HG03565 (cell line): ENCODE measurements around the gene HSD3B7.
"Not testable (repeated sequence)": the region's sequence is repeated elsewhere in the genome, so short reads cannot be mapped to it uniquely, and the experiment has no call there.

Source experiments
- ATAC-seq: cut with Tn5 transposase; IDR thresholded peaks from one replicate; pipeline ENCODE4 v1.9.1; 2021; ENCODE audit warnings: mild to moderate bottlenecking, moderate library complexity; ENCODE audit not compliant: unreplicated experiment

The HSD3B7 gene

GRCh38 chr16:31017756-31018155 is 32.7 kb downstream of the HSD3B7 start:
- not testable (repeated sequence) for ATAC-seq

- ATAC-seq = no peak
Measured at GRCh38 chr16:31020536-31020935, 35.5 kb downstream of the HSD3B7 start.

DNA sequence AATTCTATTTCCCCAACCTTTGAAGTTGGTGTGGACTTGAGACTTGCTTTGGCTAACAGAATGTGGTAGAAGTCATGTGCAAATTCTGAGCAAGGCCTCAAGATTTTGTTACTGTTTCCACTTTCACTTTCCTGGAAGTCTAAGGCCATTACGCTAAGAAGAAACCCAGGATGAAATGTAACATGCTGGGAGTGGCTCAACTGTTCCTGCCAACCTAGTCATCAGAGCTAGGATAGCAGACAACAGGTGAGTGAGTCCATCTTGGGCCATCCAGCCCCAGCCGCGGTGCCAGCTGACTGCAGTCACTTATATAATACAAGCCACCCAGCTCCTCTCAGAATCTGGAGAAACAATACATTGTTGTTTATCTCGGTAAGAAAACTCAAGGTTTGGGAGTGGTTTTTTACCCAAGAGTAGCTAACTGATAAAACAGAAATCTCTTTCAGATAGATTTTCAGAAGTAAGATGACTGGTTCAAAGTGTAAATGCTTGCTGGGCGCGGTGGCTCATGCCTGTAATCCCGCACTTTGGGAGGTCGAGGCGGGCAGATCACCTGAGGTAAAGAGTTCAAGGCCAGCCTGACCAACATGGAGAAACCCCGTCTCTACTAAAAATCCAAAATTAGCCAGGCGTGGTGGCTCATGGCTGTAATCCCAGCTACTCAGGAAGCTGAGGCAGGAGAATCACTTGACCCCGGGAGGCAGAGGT is 37.7 kb downstream of the HSD3B7 start:
- ATAC-seq = no peak

- no peak for ATAC-seq
Measured at GRCh38 chr16:31023252-31023602, 38.2 kb downstream of the HSD3B7 start.

GRCh38 chr16:31023627-31024226 is 38.7 kb downstream of the HSD3B7 start:
- ATAC-seq = no peak

DNA sequence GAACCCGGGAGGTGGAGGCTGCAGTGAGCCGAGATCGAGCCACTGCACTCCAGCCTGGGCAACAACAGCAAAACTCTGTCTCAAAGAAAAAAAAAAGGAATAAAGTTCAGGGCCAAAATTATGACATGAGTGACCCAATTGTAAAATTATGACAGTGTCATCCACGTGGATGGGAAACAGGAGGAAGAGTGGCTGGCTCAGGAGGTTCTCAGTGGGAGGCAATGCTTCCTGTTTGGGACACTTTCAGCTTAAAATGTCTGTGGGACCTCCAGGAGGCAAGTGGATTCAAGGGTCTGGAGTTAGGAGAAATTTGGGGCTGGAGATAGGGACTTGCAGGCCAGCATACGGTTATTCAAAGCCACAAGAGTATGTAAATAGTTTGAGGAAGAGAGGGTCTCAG is 40.3 kb downstream of the HSD3B7 start:
- no peak for ATAC-seq

GRCh38 chr16:31029272-31029671 is 44.3 kb downstream of the HSD3B7 start:
- ATAC-seq = no peak

DNA sequence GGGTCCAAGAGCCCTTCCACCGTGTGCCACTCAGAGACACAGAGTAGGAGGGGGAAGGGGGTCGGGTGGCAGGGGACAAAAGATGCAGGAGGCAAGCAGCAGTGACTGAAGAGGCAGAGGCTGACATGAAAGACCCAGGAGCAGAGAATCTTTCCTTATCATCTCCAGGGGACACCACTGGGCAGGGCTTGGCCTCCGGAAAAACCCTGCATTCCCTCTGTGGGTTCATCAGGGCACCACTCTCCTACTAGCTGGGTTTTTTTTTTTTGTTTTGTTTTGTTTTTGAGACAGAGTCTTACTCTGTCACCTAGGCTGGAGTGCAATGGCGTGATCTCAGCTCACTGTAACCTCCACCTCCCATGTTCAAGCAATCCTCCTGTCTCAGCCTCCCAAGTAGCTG is 46.3 kb downstream of the HSD3B7 start:
- ATAC-seq = no peak

DNA sequence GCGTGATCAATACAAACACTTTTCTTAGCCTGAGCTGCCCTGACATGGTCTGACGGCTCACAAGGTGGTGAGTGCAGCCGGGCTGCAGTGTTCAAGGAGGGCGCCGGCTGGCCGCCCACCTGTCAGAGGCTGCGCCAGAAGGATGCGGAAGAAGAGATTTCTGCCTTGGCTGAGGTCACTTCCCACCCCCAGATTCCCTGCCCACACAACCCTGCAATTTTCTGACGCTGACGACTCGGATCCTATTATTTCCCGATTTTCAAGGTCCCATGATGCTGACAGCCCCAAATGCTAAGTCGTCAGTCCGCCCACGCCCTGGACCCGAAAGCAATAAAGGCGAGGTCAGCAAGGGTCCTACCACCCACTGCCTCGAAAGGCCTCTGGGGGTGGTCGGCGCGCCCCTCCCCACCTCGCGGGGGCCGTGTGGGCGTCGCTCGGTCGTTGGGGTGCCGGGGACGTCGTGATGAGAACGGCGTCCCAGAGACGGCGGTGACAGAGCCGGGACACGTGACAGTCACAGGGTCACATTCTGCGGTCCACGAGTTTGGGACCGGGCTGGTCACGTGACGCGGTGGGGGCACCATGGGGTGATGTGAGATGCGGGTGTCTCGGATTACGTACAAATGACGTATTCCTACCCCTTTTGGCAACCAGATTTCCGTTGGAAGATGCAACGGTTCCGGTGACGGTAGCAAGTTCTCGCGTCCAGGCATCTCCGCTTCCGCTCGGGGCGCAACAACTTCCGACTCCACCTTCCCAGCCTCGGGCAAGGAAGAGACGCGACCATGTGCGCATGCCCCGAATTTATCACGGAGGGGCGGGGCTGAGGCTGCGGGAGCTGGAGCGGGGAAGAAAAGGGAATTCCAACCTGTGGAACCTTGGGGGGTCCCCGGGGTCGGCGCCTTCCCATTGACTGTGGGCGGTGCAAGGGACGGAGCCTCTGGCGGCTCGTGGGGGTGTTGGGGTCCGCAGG is 48.0 kb downstream of the HSD3B7 start, which contains the start of gene STX4:
STX4 (plus strand) TSS at position 823 of the 973 bp plus-strand sequence. CDS start 248 bp downstream, outside the sequence.
- peak; percentile 75 for ATAC-seq

DNA sequence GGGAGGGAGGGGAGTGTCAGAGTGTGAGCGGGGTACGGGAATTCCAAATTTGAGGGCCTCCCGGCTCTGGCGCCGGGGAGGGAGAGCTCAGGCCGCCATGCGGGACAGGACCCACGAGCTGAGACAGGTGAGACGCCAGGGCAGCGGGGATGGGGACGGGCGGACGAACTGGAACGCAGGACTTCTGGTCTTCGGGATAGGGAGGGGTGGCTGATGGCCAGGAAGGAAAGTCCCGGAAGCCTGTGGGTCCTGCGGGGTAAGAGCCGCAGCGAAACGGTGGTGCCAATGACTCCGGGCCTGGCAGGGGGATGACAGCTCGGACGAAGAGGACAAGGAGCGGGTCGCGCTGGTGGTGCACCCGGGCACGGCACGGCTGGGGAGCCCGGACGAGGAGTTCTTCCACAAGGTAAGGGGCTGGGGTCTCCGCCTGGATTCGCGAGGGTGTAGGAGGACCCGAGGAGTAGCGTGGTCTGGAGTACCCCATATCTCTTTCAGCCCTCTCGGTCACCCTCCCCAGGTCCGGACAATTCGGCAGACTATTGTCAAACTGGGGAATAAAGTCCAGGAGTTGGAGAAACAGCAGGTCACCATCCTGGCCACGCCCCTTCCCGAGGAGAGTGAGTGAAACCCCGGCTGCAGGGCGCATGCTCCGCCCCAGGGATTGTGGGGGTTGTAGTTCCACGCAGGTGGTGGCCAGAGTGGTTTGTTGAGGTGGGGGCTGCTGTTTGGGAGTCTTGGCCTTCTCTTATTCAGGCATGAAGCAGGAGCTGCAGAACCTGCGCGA is 48.9 kb downstream of the HSD3B7 start:
- ATAC-seq = peak; percentile 30

DNA sequence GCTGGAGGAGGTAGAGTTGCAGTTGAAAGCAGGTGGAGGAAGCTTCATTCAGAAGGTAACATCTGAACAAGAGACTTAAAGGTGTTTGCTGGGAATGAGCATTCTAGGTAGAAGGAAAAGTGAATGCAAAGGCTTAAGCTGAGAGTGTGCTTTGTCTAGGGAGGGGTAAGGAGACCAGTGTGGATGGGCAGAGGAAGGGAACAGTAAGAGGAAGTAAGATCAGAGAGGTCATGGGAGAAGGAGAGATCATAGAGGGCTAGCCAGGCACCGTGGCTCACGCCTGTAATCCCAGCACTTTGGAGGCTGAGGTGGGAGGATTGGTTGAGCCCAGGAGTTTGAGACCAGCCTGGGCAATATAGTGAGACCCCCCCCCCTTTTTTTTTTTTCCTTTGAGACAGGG is 51.7 kb downstream of the HSD3B7 start:
- no peak for ATAC-seq
